HepG2 (cell line): ENCODE results near the gene TALDO1. TPM values are rescaled to one million over a fixed set of nuclear protein-coding genes. Genes with fewer than 3 reads are reported as not detected.

ENCODE experiments used
- AFF4 ChIP-seq: sonication (generic); formaldehyde crosslinking; IDR thresholded peaks from 2 replicates; pipeline ENCODE4 v1.4.0; 2020; ENCODE audit warnings: missing genetic modification reagents
- ASH2L ChIP-seq: fragments of 300-600, 200-600 bp; sonication (generic); IDR thresholded peaks from 2 replicates; pipeline ENCODE4 v1.7.0; 2017; ENCODE audit warnings: low read depth, mild to moderate bottlenecking, moderate library complexity, mixed read lengths, low read length; ENCODE audit not compliant: insufficient read length
- BHLHE40 ChIP-seq: IDR thresholded peaks from 2 replicates; pipeline ENCODE4 v1.6.1; 2011; ENCODE audit warnings: low read length, improper control_type of control experiment
- CSRNP1 ChIP-seq: sonication (generic); formaldehyde crosslinking; IDR thresholded peaks from 2 replicates; pipeline ENCODE4 v1.8.1; 2023; ENCODE audit warnings: mild to moderate bottlenecking, missing genetic modification reagents
- CTCF ChIP-seq: sonication (generic); formaldehyde crosslinking; IDR thresholded peaks from 2 replicates; pipeline ENCODE4 v1.5.0; 2020; ENCODE audit warnings: mild to moderate bottlenecking, missing genetic modification reagents, moderate library complexity
- DNMT3B ChIP-seq: conservative IDR thresholded peaks from 2 replicates; pipeline ENCODE4 v1.6.1; 2016; ENCODE audit warnings: missing biosample characterization, control low read depth
- FOSL2 ChIP-seq: sonication (generic); formaldehyde crosslinking; IDR thresholded peaks from 2 replicates; pipeline ENCODE4 v1.4.0; 2020; ENCODE audit warnings: missing genetic modification reagents
- FOXM1 ChIP-seq: sonication (generic); formaldehyde crosslinking; IDR thresholded peaks from 2 replicates; pipeline ENCODE4 v1.5.0; 2020; ENCODE audit warnings: missing genetic modification reagents
- FOXP1 ChIP-seq, 2 experiments: fragments of 450-650 bp in 1 of 2; IDR thresholded peaks; 2 replicates each; pipeline ENCODE4 v1.6.1; 2017 to 2018; ENCODE audit warnings: antibody characterized with exemption in 1 of 2
- GMEB2 ChIP-seq: IDR thresholded peaks from 2 replicates; pipeline ENCODE4 v1.6.1; 2016; ENCODE audit warnings: missing biosample characterization, missing genetic modification reagents, low read depth
- IRF9 ChIP-seq: sonication (generic); formaldehyde crosslinking; IDR thresholded peaks from 2 replicates; pipeline ENCODE4 v1.8.0; 2022; ENCODE audit warnings: missing genetic modification reagents, mild to moderate bottlenecking, borderline replicate concordance
- KMT2B ChIP-seq: IDR thresholded peaks from 2 replicates; pipeline ENCODE4 v1.6.1; 2016; ENCODE audit warnings: missing genetic modification reagents, missing compliant biosample characterization
- SRY ChIP-seq: sonication (generic); formaldehyde crosslinking; IDR thresholded peaks from 2 replicates; pipeline ENCODE4 v1.8.0; 2022; ENCODE audit warnings: mild to moderate bottlenecking, missing genetic modification reagents
- YEATS4 ChIP-seq: sonication (generic); formaldehyde crosslinking; IDR thresholded peaks from 2 replicates; pipeline ENCODE4 v1.4.0; 2020; ENCODE audit warnings: missing genetic modification reagents, borderline replicate concordance
- ZNF333 ChIP-seq: sonication (generic); formaldehyde crosslinking; IDR thresholded peaks from 2 replicates; pipeline ENCODE4 v1.4.0; 2020; ENCODE audit warnings: mild to moderate bottlenecking, missing genetic modification reagents, borderline replicate concordance
- ZNF496 ChIP-seq: sonication (generic); formaldehyde crosslinking; IDR thresholded peaks from 2 replicates; pipeline ENCODE4 v1.8.1; 2023; ENCODE audit warnings: mild to moderate bottlenecking, moderate library complexity, missing genetic modification reagents; ENCODE audit not compliant: insufficient replicate concordance
- ZNF572 ChIP-seq: sonication (generic); formaldehyde crosslinking; IDR thresholded peaks from 2 replicates; pipeline ENCODE4 v1.5.1; 2020; ENCODE audit warnings: mild to moderate bottlenecking, missing genetic modification reagents
- ZNF607 ChIP-seq: sonication (generic); formaldehyde crosslinking; IDR thresholded peaks from 2 replicates; pipeline ENCODE4 v1.5.1; 2020; ENCODE audit warnings: missing genetic modification reagents, mild to moderate bottlenecking, borderline replicate concordance
- polyA plus RNA-seq, 8 experiments: library from polyadenylated mRNA; depleted of rRNA in 3 of 8; stranded (reverse) in 7 of 8; unstranded in 1 of 8; fragments of >200 nt; fragmentation: Illumina TruSeq in 4 of 8; extraction: Trizol in 4 of 8; gene quantifications; 2 replicates each; pipeline versions ENCODE4 v1.2.1 to v1.2.3, GENCODE V29; 2011 to 2016; ENCODE audit warnings: low read depth in 4 of 8, missing spikeins in 1 of 8, mixed read lengths in 1 of 8; ENCODE audit not compliant: insufficient read depth in 1 of 8
- total RNA-seq, 5 experiments: library from RNA; depleted of rRNA; stranded (reverse); fragments of >200 nt; fragmentation: Illumina TruSeq; extraction: Trizol; gene quantifications; 2 replicates each; pipeline ENCODE4 v1.2.3, GENCODE V29; 2016; ENCODE audit warnings: low read depth in 1 of 5

Gene TALDO1
- total and polyA plus RNA-seq, 2 of the 13 experiments (the other 11 are each of a cell fraction or from before 2014, with no cell fraction given): 107 to 240 TPM

GRCh38 chr11:747158-748006 lies at the start of gene TALDO1 (continued):
- TF ChIP-seq CSRNP1 (no peak), SRY (CRISPR knock-in tag) (no peak; the same call in 1 of the 2 replicates), IRF9 (CRISPR knock-in tag) (peak; percentile 21; the same call in 1 of the 2 replicates), CTCF (peak; percentile 47; the same call in 1 of the 2 replicates), DNMT3B (no peak), ZNF572 (no peak), ZNF333 (CRISPR knock-in tag) (0 out of 2 replicates have a peak, but pooled peaks have one; percentile 63), GMEB2 (CRISPR knock-in tag) (0 out of 2 replicates have a peak, but pooled peaks have one; percentile 36), FOSL2 (peak; percentile 5; the same call in 1 of the 2 replicates), ZNF607 (CRISPR knock-in tag) (no peak), AFF4 (CRISPR knock-in tag) (no peak; the same call in 1 of the 2 replicates), BHLHE40 (no peak), FOXM1 (CRISPR knock-in tag) (no peak), YEATS4 (peak; percentile 42; the same call in 1 of the 2 replicates), KMT2B (CRISPR knock-in tag) (peak; percentile 54), FOXP1 (IDR thresholded peaks at IDR 0.05) (no peak), FOXP1 (CRISPR knock-in tag; IDR thresholded peaks at IDR 0.05) (no peak), ZNF496 (CRISPR knock-in tag) (no peak), ASH2L (peak; percentile 80)
